NOMO-1 (cell line): Measurements from ENCODE around the gene APBA1.

Source experiments
- DNase-seq, 2 experiments: peaks; one replicate each; lab custom pipeline; 2025; ENCODE audit not compliant: unreplicated experiment in 2 of 2; lab: John Stamatoyannopoulos, UW

Gene APBA1

GRCh38 chr9:69658987-69659675, 13.0 kb downstream of the APBA1 start:
- DNase-seq, result no peak

DNA sequence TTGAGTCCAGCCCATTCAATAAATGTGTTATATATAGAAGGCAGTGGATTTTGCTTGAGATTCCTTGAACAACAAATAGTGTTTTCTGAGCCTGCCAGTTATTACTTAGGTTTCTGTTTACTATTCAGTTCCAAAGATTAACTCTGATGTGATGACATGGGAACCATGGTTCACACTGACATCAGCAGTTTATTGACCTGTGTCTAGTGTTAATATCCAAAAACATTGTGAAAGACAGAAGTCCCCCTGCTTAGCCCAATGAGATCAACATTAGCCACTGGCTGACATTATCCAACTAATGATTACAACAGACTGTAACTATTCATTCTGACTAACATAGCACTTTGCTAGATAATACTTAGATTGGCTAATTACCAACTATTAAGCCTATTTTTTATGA, 14.9 kb downstream of the APBA1 start:
- no peak for DNase-seq

DNA sequence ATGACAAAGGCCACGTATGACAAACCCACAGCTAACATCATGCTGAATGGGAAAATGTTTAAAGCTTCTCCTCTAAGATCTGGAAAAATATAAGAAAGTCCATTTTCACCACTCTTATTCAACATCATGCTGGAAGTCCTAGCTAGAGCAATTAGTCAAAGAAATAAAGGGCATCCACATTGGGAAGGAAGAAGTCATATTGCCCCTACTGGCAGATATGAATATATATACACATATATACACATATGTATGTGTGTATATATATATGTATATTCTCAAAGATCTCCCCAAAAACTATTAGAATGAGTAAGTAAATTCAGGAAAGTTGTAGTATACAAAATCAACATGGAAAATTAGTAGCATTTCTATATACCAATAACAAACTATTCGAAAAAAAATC, 17.1 kb downstream of the APBA1 start:
- no peak for DNase-seq

DNA sequence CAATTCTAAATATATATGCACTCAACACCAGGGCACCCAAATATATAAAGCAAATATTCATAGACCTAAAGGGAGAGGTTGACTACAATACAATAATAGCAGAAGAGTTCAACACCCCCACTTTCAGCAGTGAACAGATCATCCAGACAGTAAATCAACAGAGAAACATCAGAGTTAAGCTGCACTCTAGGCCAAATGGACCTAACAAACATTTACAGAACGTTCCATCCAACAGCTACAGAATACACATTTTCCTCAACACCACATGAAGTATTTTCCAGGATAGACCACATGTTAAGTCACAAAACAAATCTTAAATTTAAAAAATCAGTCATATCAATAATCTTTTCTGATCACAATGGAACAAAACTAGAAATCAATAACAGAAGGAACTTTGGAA, 18.9 kb downstream of the APBA1 start:
- DNase-seq, result no peak

GRCh38 chr9:69649566-69650250, 22.5 kb downstream of the APBA1 start:
- no peak for DNase-seq

DNA sequence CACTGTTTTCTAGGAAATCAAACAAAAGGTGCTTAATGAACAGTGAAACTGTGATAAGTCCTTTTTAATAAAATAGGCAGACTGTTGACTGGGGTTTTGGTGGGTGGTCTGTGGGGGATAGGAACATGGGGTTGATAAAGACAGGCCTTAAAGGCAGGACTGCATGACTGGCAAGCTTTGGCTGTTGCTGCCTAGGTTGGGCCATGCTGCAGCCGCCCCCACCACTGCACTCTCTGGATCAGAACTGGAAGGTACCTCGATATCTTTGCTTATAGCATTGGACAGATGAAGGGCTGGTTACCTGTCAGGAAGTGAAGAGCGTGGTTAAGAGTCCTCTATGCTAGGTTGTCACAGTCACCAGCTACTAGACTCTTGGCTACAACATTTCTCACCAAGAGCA, 24.4 kb downstream of the APBA1 start:
- DNase-seq, result no peak

- no peak for DNase-seq
Measured at GRCh38 chr9:69646810-69647209, 25.4 kb downstream of the APBA1 start.

GRCh38 chr9:69645488-69645887, 26.7 kb downstream of the APBA1 start:
- DNase-seq, result no peak

DNA sequence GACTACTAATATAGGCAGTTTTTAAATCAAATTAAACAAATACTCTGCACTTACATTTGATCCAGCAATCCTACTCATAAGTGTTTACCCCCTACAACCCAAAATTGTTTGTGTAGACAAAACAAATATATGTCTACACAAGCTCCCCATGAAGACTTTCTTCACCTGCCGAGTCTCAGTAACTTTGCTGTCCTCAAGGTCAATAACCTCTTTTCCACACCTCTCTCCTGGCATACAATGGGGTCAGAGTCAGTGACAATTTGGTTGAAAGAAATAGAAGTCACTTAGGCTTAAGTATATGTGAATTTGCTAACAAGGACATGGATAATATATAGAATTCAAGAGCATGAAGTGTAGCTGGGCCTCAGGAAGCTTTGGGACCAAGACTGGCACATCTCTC, 29.1 kb downstream of the APBA1 start:
- DNase-seq, result no peak

DNA sequence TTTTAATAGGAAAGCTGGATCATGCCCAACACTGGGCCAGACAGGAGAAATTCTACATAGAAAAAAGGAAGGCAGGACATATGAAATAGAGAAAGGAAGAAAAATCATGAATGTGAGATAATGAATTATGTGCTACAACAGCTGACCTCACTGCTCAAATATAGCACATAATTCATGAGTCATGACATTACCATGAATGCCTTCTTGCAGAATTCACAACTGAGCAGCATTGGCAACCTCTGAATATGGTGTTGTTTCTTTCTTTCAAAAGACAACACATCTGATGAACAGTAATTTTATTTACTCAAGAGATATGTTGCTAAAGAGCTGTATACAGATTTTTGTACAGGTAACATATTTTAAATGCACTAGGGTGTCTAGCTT, 34.4 kb downstream of the APBA1 start:
- no peak for DNase-seq

- no peak for DNase-seq
Measured at GRCh38 chr9:69637193-69637816, 34.9 kb downstream of the APBA1 start.

DNA sequence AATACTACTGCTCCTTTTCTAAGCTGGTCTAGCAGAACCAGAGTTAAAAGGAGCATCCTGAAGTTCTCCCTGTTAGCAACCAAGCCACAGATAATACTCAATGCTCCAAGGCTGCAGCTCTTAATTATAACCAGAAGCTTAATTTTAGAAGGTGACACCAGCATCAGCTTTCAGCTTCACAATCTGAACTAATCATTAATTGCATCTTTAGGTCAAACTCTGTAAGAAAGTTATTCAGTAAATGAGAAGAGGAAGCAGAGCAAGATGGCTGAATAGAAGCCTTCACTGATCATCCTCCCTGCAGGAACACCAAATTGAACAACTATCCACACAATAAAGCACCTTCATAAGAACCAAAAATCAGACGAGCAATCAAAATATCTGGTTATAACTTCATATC, 38.5 kb downstream of the APBA1 start:
- DNase-seq, result no peak

DNA sequence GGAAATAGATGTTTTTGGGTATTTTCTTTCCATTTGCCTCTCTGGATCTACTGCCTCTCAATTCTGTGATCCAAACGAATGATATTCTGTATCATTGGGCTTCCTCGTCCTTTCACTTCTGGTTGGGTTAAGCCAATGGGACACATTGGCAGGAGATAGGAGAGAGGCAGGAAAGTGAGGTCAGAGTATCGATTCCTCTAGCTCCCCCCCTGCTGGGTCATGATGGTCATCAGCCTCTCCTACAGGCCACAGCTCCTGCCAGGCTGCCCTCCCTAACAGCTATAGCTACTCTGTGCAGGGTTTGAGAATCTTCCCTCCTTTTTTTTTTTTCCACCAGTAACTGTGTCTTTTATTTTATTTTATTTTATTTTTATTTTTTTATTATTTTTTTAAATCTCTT, 39.4 kb downstream of the APBA1 start:
- no peak for DNase-seq

DNA sequence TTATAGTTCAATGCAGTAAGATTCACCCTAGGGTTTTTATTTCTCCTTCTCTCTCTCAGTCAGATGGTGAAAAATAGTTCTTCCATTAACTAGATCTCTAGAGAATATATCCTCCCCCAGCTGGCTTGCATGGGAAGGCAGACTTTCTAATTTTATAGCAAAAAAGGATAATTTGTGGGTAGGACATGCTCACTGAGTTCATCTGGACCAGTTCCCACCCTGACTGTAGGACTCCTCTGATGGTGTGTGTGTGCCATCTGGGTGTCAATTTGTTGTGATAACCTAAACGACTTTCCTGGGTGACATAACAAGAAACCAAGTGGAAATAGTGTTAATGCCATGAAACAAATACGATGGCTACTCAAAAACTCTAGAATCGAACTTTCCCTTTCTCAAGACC, 44.9 kb downstream of the APBA1 start:
- no peak for DNase-seq

DNA sequence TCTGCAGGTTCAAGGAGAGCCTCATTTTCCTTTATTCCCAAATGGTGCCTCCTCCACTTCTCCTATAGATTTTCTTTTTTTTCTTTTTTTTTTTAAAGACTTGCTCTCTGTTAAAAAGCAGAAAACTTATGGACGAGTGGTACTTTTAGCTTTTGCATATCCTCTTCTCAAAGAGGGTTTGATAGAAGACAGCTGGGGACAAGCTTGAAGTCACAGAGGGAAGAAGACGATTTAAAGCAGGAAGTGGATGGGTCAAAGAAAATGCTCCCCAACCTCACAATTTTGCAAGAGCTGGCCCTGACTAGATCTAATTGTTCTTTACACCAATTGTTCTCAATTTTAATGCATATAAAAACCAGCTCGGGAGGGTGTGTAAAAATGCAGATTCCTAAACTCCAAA, 48.9 kb downstream of the APBA1 start:
- DNase-seq, result no peak

DNA sequence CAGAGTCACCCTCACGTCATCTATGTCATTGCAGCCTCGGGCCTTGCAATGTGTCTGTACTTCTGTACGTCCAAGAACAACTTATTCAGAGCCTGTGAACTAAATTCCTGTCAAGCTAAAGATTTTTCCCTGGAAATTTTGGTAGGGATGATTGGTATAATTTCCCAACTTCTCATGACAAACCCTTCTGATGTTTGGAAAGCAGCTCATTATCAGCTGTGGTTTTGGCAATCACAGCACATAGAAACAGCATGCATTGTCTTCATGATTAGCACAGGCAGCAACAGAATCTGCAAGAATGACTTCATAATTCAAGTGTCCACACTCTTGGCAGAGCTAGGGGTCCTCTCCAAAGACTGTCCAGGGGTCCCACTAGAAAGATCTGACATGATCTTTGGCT, 49.5 kb downstream of the APBA1 start:
- no peak for DNase-seq

DNA sequence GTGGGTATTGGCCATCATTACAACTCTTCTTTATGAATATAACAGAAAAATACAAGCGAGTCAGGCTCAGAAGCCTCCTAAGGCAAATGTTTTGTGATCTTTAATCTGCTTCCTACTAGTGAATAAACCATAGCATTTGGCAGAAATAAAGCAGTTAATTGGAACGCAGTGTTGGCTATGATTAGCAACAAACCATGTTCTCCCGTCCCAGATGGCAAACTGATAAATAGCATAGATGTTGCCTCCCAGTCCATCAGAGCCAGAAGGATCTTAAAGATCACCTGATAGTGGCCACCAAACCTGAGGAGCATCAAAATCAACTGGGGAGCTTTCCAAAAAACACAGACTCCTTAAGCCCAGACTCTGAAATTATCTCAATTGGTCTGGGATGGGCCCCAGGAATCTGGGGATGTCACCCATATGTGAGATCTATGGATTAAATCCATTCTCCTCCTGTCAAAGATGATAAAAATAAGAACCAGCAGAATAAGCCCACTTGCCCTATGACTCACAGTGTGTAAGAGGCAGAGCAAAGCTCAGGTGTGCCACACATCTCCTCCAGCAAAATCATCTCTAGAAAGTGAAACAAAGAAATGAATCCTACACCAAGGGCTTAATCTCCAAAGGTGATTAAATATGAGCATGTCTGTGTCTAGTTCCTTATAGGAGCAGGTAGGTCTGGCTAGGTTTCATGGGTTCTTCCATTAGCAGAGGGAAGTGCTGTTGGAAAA, 50.3 kb downstream of the APBA1 start:
- no peak for DNase-seq

DNA sequence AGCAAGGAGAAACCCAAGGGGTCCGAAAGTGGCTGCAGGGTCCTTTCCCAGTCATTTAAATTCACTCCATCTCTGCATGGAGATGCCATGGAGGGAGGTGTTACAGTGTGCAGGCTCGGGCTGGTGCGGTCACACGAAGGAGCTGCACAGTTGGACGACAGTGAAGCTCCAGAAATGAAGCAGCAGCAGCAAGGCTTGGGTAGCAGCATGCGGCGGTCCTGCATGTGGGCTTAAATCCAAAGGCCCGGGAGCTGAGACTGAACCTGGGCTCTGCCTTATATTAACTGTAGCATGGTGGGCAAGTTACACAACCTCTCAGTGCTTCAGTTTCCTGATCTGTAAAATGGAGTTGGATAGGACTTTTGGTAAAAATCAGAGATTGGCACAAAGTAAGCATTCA, 51.4 kb downstream of the APBA1 start:
- no peak for DNase-seq

DNA sequence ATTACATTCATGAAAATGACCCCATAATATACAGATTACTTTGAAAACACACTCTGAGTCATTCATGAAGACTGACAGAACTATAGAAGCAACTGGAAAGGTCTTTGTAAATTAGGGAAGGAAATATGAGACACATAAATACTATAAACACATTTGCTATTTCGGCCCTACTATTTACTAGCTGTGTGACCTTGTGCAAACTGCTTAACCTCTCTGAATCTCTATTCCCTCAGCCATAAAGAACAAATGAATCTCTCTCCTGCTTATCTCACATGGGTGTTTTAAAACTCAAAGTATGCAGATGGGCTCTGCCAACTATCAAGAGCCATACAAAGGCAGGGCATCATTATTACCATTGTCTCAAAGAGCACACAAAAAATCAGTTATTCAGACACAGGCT, 52.9 kb downstream of the APBA1 start:
- no peak for DNase-seq

- DNase-seq, result no peak
Measured at GRCh38 chr9:69617006-69617405, 55.2 kb downstream of the APBA1 start.

DNA sequence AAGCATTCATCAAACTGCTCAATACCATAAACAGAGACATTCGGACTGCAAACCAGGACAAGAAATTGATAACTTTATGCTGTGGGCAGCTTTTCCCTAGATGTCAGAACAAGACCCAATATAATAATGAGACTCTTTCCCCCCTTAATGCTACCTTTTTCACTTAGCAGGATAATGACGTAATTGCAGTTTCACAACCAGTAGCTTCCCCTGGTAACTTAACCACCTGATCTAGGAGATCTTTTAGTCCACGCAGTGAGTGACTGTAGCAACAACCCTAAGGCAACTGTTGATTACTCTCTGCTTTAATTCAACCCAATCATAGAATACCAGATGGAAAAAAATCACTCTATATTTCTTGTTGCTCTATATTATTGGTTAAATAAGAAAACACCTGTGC, 56.3 kb downstream of the APBA1 start:
- no peak for DNase-seq

DNA sequence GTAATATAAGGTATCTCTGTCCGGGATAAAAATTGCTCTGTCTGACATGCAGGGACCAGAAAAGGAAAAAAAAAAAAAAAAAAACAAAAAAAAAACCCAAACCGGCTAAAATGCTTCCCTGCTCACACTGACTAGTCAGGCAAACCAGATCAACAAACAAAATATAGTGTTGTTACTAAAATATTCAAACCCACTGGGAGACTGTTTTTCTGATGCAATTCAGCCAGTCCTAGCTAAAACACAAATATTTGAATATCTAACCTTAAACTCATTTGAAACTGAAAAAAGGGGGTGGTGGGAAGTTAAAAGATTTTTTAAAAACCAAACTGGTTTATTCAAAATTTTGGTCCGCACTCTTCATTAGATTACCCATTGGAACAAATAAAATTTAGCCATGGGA, 61.0 kb downstream of the APBA1 start:
- no peak for DNase-seq
